ENCODE results near the gene AKT3.

Gene AKT3

DNA sequence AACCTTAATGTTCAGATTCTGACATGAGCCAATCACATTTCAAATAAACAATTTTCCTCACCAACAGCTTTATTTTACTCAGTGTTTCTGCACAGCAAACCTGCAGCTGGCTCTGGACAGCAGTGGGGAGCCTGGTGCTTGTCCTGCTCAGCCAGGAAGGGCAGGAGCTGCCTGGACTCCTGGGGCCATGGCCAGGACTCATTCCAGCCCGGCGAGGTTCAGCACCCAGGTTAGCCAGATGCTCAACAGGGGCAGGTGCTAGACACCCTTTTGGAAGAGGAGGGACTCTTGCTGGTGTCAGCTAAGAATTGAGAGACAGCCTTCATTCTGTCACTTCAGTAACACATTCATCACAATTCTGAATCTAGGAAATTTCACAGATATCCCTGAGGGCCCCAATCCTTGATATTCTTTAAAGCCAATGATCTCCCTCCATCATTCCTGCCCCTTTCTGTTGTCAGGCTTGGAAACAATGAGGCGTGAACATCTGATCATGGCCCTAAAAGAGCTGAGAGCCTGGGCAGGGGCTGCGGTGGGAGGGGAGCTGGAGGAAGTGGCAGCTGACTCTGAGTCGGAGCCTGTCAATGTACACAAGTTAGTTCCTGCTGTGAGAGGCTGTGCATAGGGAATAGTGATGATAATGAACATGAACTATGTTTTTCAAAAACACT, 342.9 kb downstream of the AKT3 start:
- no peak for DNase-seq (ENCODE audit: low read depth)

DNA sequence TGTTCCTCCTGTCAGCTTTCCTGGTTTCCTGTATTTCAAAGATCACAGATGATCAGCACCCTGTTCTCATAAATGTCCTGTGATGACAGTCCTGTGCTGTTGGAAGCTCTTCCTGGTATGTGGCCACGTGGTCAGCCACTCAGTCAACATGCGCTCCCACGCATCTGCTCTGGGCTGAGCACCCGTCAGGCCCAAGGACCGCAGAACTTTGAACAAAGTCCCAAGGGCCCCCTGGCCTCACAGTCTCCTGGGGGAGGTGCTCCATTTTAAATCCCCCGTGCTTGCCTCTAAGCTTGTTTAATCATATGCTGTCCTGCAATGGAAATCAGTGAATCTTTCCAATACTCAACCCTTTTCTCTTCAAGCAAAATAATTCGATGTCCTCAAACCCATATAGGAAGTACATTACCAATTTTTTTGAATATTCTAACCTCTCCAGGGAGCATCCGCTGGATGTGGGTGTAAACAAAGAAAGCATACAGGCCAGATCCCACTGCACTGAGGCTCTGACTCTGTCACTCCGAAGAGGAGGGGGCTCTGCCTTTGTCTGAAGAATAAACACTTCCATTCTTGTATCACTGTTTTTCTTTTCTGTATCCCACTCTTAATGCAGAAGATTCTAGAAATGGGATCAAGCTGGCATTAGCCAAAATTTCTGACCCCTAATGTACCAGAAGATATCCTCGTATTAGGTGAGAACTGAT, 343.9 kb downstream of the AKT3 start:
- DNase-seq (ENCODE audit: low read depth), result no peak

DNA sequence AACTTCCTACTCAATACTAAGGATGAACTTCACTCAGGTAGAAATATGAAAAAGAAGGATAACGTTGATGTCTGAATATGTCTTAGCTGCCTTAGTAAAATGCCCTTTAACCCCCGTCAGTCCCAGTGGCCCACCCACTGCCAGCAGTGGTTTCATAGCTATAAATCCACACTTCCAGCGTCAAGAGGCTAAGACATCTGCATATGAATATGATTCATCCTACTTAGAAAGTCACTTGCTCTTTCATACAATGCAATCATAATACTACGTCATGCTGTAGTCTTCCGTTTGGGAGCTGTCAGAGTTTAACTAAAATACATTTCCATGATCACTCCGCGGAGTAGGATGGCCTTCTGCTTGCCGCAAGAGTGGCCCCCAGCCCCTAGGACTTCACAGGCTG, 346.9 kb downstream of the AKT3 start:
- no peak for DNase-seq (ENCODE audit: low read depth)

DNA sequence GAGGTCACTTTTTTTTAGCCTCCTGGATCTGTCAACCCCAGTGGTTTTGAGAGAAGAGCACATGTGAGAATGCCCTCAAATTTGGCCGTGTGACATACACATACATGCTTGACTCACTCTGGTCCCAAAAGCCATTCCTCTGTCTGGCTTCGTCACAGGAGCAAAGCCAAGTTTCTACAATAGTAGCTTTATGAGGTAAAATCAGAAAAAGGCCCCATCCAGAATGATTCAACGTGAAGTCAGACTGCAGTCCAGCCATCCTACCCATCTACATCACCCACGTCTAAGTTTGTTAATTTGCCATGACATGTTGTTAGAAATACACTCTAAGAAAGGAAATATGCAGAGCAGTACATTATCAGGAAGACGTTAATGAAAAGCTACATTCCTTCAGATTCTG, 349.0 kb downstream of the AKT3 start:
- DNase-seq (ENCODE audit: low read depth), result no peak

GRCh38 chr1:243500512-243500911, 349.5 kb downstream of the AKT3 start:
- DNase-seq (ENCODE audit: low read depth), result no peak

DNA sequence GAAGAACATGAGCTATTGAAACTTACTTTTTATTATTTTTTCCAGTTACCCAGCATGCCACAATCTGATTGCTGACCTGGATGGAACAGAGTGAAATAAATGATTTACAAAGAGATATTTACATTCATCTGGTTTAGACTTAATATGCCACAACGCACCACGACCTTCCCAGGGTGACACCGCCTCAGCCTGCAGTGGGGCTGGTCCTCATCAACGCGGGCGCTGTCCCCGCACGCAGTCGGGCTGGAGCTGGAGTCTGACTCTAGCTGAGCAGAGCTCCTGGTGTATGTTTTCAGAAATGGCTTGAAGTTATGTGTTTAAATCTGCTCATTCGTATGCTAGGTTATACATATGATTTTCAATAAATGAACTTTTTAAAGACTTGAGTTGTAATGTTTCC, 350.3 kb downstream of the AKT3 start:
- DNase-seq (ENCODE audit: low read depth), result no peak

DNA sequence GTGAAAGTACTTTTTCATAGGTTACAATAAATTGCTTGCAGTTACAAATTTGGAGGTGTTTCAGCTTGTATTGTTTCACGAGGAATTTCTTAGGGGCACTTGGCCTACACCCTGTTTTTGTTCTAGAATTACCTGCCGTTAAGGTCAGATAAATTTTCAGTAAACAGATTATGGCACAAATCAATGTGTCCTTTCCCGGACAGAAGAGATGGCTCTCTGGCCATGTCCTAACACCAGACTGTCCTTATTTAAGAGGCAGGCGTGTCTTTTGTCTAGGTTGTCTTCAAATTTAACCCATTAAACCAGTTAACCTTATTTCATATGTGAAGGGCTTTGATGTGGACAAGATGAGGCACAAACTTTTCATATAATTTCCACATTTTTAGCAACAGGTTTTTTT, 350.8 kb downstream of the AKT3 start:
- no peak for DNase-seq (ENCODE audit: low read depth)

GRCh38 chr1:243497939-243498681, 351.9 kb downstream of the AKT3 start:
- DNase-seq (ENCODE audit: low read depth), result no peak

DNA sequence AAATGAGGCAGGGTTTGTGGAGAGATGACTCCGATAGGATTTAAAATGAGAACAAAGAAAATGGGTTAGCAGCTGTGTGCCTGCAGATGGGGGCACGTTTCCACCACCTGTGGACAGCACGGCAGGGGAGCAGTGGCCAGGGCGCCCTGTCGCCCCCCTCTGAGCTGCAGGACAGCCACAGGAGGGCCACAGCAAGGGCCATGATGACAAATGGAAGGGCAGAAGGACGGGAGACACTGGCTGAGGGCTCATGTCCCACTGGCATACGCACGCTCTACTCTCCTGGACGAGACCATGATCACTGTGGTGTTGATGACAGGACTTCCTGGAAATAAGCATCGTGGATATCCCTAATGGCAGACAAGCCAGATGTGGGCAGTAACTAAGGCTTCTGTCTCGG, 353.2 kb downstream of the AKT3 start:
- DNase-seq (ENCODE audit: low read depth), result no peak

- no peak for DNase-seq (ENCODE audit: low read depth)
Observed at GRCh38 chr1:243496187-243496646, 353.8 kb downstream of the AKT3 start.

DNA sequence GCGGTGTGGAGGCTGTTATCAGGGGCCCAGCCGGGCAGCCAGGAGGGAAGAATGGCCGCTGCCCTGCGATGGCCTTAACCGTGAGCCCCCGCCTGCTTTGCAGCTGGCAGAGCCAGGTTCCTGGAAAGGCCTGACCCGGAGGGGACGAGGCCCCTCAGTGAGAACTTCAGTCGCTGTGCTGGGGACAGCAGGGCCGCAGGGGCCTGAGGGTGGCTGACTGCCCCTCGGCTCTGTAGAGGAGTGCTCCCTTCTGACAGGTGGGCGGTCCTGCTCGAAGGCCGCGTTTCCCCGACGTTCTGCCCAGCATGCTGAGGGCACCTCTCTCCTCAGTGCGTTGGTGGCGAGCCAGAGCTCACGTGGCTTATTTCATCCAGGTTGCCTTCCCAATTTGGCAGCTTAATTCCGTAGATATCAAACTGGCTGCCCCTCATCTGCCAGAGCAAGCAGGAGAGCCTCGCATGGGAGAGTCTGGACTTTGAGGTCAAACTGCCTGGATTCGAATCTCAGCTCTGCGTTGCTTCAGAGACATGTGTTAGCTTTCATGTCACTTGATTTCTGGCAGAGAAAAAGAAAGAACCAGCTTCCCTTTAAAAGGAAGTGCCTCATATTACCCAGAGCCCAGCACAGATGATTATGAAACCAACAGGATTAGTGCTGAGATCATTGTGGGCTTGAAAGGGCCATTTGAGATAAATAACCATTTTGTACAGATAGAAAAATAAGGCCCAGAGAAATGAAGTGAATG, 354.4 kb downstream of the AKT3 start:
- no peak for DNase-seq (ENCODE audit: low read depth)

DNA sequence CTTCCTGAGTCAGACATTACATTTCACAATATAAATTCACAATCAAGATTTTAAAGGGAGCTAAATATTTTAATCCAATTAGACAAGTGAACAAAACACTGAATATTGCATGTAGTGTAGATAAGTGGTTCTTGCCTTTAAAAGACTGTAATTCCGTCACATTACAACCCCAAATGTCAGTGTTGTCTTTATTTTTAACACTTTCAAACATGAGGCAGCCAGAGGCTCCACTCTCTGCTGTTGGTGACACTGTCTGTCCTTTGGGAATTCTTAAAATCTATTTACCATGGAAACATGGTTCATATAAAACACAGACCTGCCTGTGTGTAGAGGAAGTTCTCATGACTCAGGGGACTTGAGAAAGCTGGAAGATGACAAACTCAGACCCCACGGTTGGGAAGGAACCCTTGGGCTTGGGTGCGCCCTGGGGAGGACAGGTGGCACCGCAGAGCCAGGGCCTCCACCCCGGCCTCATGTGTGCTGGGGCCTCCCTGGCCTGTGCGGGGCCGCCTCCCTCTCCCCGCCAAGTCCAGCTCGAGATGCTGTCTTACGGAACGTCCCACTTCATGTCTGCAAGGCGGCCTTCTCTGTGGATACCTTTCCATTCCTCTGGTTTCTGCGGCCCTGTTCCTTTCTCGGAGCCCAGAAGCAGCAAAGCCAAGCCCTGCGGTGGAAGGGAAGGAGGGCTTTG, 355.2 kb downstream of the AKT3 start:
- no peak for DNase-seq (ENCODE audit: low read depth)

DNA sequence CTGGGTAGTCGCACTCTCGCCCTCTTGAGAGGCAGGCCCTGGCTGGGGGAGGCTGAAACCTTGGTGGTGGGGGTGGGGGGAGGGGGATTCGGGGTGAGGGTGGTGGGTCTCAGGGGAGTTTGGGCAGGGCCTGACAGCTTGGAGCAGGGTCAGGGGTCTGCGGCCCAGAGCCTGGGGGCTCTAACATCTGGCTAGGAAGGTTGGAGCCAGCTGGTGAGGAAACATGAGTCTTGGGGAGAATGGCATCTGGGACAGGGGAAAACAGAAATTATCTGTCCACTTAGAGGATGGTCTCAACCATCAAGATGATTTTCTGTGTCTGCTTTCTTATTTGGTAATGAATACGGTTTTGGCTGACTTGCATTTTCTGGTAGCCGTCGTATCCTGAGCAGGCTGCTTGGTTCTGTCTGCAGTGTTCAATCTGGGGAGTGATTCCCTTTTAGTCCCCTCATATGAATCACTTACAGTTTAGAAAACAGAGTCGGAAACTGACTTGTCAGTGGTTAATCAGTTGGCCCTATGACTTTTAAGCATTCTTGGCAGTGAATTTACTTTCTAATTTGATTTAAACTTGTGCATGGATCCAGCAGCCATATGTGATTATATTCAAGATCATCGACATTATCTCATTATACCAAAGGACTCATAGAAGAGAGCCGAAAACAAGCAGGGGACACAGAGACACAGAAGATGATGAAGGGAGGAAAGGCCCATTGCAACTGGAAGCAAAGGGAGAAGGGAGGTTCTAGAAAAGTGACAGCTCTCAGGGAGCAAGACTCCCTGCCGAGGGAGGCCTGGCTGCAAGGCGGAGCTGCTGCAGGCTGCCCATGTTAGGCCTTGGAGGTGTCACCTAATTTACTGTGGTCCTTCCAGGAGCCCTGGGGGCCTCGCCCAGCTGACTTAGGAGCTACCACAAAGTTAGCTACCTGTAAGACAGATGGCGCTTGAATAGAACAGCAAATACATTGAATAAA, 356.6 kb downstream of the AKT3 start:
- no peak for DNase-seq (ENCODE audit: low read depth)

DNA sequence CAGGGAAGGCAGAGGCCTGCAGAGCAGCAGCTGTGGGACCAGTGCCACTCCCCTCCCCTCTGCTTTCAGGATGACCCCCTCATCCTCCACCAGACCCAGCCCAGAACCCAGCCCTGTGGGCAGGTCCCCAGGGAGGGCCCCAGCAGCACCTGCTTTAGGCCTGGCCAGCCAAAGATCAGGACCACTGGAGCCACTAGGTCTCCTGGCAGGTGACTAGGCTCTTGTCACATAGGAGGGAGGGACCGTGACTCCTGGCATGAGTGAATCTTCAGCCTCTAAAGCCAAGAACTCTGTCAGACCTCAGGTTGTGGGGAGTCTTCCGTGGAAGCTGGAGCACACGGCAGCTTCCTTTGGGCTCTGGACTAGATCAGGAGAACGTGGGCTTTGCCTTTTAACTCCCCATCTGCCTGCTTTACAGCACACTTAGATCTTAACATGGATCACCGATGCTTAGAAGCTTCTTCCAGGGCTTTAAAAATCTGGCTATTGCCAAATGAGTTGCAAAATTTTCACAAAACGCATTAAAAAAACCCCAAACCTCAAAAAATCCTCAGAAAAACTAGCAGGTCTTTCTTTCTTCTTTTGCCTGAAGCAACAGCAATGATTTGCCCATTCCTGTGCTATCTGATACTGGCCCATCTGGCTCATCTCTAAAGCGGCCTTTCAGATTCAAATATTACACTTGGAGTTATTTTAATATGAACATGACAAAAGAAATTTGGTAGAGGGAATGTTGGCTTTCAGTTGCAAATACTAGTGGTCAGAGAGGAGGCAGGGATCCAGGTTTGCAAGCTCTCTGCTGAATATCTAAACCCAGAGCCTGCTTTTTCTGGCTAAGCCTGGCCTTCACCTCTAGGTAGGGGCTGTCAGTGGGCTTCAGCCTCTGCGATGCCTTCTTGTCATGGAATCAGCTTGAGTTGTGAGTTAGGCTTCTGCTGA, 359.0 kb downstream of the AKT3 start:
- DNase-seq (ENCODE audit: low read depth), result no peak

DNA sequence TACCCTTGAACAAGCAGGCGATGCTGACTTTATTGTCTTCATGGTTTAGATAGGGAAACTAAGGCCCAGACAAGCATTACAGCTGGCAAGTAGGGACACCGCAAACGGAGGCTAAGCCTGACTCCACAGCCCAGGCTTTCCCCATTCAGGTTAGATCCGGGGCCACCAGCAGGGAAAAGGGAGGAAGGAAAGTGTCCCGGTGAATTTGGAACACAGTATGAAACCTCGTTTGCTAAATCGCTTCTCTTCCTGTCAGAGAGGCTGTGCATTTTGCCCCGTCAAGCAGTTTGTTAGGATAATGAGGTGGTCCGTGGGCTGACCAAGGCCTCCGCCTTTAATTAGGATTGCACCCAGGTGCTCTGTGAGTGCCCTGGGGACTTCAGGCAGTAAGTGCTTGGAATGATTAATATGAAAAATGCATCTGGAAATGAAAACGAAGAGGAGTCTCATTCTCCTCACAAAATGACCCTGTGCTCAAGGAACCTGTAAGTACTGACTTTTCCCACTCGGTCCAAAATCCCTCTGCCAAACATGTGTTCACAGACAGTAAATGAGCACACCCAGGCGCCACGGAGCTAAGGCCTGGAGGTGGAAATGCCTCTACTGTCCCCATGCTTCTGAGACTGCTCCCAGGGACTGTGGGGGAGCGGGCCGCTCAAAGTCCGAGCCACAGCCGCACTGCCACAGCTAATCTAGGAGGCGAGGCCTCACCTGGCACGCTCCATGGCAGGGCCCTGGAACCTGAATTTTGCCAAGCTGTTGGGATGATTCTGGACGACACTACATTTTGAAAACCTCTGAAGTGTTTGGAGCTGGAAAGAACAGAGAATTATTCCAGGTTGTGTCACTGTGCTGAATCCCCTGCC, 360.1 kb downstream of the AKT3 start:
- no peak for DNase-seq (ENCODE audit: low read depth)

- DNase-seq (ENCODE audit: low read depth), result no peak
Observed at GRCh38 chr1:243489158-243489527, 360.9 kb downstream of the AKT3 start.

- DNase-seq (ENCODE audit: low read depth), result no peak
Observed at GRCh38 chr1:243488459-243489157, 361.4 kb downstream of the AKT3 start.

DNA sequence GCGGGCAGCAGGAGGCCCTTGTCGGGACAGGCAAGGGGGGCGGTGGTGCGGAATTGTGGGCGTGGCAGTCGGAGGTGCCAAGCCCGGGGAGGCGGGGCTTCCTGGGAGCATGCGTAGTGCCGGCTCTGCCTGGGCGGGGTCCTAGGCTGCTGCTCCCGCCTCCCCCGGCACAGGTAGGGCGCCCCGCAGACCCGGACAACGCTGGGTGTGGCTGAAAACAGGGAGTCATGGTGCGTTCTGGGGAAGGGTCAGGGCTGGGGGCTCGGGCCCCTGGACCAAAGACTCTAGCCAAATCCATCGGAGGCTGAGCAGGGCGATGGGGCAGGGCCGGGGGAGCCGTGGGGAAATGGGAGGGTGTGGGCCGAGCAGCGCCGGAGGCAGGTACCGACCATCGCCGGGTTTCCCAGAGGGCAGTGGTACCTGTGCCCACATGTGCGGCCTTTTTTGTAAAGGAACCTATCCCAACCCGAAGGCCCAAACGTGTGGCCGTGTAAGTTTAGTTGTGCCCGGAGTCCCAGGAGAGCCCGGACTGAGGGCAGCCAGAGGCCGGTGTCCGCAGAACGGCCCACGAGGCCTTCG, 362.3 kb downstream of the AKT3 start:
- DNase-seq (ENCODE audit: low read depth), result no peak

Data from stimulated activated CD8-positive, alpha-beta memory T cell treated with anti-CD3 and anti-CD28 coated beads, Interleukin-12 subunit alpha, Interleukin-12 subunit beta, amount 100 ng/mL, for 4 hours (primary cell).